SK-N-SH (cell line): ENCODE results near the gene FGGY.
"Not testable (repeated sequence)": the region's sequence is repeated elsewhere in the genome, so short reads cannot be mapped to it uniquely, and the experiment has no call there.

Source experiments
- CTCF ChIP-seq: fragments of 200-600 bp; sonication (generic); IDR thresholded peaks from 2 replicates; pipeline ENCODE4 v1.6.1; 2017; ENCODE audit warnings: antibody characterized with exemption, mild to moderate bottlenecking, moderate library complexity
- EP300 ChIP-seq, 2 experiments: IDR thresholded peaks; 2 replicates each; pipeline versions ENCODE4 v1.4.0 to v1.6.1; 2012; ENCODE audit warnings: borderline replicate concordance in 1 of 2, low read depth in 1 of 2, low read length in 1 of 2
- EZH2phosphoT487 ChIP-seq: fragments of 200-600 bp; sonication (generic); IDR thresholded peaks from 2 replicates; pipeline ENCODE4 v1.6.1; 2017; ENCODE audit warnings: low read depth, mixed run types, mild to moderate bottlenecking, antibody characterized with exemption, moderate library complexity, borderline replicate concordance
- GABPA ChIP-seq: IDR thresholded peaks from 2 replicates; pipeline ENCODE4 v1.4.0; 2012; ENCODE audit warnings: low read depth, mild to moderate bottlenecking
- JUND ChIP-seq: IDR thresholded peaks from 2 replicates; pipeline ENCODE4 v1.4.0; 2012
- TAF1 ChIP-seq: IDR thresholded peaks from 2 replicates; pipeline ENCODE4 v1.6.1; 2012; ENCODE audit warnings: low read depth, mild to moderate bottlenecking, low read length, moderate library complexity, borderline replicate concordance
- TF ChIP-seq, protein P1 (sequence below): IDR thresholded peaks from 2 replicates; pipeline ENCODE4 v1.4.0; 2012; ENCODE audit warnings: low read depth

GRCh38 chr1:59735927-59736326 lies 439.0 kb downstream of the FGGY start:
- TF ChIP-seq EP300 (IDR thresholded peaks at IDR 0.05; ENCODE audit: borderline replicate concordance in 1 of 2, low read depth in 1 of 2, low read length in 1 of 2); TAF1; GABPA; CTCF; JUND; EZH2phosphoT487: not testable (repeated sequence)
- TF ChIP-seq, protein P1, sequence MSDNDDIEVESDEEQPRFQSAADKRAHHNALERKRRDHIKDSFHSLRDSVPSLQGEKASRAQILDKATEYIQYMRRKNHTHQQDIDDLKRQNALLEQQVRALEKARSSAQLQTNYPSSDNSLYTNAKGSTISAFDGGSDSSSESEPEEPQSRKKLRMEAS = not testable (repeated sequence)
